ENCODE results near the gene DENND1A.

DNA sequence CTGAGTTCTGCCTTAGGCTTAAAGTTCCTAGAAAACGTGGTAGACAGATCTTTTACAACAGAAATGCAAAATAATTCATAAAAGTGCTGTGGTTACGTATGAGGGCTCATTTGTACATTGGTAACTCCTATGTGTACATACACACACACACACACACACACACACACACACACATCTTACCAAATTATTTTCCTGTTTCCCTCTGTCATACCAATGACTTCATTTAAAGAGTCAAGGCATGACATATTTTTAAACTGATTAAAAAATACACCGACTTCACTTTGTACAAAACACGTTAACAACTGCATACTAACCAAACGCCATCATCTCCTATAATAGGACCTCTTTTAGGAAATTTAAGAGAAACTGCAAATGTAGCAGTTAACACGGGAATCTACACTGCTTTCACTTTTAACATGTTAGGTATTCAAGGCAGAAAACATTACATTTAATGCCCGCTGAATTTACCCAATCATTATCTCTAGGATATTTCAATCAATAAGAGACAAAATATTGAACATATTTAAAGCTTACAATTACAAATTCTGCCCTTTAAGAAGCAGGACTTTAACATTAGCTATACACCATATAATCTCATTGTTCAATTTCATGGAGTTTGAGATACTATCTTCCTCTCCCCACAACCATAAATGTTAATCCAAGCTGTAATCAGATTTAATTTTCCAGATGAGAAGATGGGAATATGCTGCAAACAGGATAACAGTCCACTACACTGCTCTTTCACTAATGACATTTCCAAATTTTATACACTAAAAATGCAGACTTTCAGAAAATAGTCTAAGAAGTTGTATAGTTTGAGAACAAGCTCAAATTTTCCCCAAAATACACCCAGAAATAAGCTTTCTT, 133.1 kb downstream of the DENND1A start:
- peak; percentile 61 for TF ChIP-seq GATA3 (IDR thresholded peaks at IDR 0.05; ENCODE audit: low read depth, low read length)
- TF ChIP-seq GATA2 (IDR thresholded peaks at IDR 0.05; ENCODE audit: low read depth, low read length), result no peak

All from SH-SY5Y (cell line).